Measurements from ENCODE around the gene DMKN. TPM values are rescaled to one million over a fixed set of nuclear protein-coding genes. Genes with fewer than 3 reads are reported as not detected.
A peak's percentile ranks its signal among the peaks of the same experiment; 100 is the strongest.

DMKN gene, protein sequence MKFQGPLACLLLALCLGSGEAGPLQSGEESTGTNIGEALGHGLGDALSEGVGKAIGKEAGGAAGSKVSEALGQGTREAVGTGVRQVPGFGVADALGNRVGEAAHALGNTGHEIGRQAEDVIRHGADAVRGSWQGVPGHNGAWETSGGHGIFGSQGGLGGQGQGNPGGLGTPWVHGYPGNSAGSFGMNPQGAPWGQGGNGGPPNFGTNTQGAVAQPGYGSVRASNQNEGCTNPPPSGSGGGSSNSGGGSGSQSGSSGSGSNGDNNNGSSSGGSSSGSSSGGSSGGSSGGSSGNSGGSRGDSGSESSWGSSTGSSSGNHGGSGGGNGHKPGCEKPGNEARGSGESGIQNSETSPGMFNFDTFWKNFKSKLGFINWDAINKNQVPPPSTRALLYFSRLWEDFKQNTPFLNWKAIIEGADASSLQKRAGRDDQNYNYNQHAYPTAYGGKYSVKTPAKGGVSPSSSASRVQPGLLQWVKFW
- 25.7 TPM for total RNA-seq

DNA sequence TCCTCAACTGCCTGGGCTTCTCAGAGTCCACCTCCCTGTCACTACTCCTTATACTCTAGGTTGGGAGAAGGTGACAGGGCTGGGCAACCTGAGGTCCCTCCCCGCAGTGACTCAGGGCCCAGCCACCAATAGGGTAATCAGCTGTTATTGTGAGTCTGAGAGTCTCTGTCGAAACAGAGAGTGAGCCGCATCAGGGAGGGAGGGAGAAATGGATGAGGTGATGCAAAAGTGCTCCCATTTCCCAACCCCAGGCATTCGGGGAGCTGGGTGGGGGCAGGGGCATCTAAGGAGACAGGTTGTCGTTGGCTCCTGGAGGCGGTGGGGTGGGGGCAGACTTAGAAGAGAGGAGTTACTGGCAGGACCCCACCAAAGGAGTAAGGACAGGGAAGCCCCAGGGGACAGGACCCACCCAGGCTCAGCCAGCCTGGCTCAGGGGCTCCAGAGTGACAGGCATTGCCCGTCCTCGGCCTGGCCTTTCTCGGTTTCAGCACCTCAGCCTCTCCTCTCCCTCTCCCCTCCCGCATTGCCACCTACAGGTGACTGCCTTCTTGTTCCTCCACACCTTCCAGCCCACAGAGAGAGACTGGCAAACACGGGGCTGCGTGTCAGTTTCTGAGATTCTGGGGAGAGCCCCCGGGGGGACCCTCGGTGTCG is at the start of gene DMKN:
TSS of gene DMKN (minus strand) at position 22 of the 654 bp plus-strand sequence. CDS start 174 bp downstream, outside the sequence.
- DNase-seq: no peak

DNA sequence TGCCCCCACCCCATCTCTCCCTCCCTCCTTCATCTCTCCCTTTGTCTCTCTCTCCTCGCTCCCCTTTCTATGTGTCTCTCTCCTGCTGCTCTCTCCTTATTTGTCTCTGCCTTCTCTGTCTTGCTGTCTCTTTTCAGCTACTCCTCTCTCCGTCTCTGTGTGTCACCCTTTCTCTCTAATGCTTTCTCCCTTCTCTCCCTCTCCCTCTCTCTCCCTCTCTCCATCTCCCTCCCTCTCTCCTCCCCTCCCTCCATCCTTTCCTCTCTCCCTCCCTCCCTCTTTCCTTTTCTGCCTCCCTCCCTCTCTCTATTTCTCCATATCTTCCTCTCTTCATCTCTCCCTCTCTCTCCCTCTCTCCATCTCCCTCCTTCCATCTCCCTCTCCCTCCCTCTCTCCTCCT is 49.3 kb upstream of the DMKN start:
- no peak for DNase-seq

DNA sequence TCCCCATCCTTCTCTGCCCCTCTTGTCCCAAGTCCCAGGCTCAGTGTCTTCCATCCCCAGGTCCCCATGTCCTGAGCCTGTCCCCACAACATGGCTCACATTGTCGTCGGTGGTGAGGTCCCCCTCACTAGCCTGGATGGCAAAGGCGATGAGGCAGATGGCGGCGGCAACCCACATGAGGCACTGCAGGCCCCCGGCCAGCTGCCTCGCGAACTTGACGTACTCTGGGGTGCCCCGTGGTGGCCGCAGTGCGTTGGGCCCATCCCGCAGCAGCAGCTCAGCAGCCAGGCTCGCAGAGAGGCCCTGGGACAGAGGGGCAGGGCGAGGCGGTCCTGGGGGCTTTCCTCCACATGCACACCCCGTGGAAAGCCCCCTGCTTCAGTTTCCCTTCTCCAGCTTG is 48.9 kb upstream of the DMKN start:
- DNase-seq: no peak

DNA sequence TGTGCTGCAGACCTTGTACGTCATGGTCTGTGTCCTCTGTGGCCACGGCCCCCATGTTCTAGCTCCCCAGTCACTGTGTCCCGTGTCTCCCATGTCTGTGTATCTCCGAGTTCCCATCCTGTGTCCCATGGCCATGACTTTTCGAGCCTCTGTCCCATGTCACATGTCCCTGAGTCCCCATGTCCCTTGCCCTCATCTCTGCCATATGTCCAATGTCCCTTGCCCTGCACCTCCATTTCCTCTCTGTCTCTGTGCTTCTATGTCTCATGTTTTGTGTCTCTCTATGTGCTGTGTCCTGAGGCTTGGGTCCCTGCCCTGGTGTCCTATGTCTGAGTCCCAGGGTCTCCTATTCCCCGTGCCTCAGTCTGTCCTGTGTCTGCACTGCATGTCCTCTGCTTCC is 48.0 kb upstream of the DMKN start:
- no peak for DNase-seq

DNA sequence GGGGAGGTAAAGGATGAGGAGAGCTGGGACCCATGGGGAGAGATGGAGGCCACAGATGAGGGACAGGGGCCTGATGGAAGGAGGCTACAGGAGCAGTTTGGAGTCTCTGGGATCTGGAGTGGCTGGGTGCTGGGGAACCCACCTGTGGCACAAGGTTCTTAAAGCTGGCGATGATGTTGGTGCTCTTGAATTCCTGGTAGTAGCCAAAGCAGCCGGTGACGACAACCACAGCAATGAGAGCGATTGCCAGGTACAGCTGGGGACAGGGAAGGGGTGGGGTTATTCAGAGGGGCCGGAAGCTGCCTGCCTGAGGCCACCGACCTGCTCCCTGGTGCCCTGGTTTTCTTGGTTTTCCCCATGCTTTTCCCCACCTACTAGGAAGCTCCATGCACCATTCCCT is 47.2 kb upstream of the DMKN start:
- DNase-seq: no peak

DNA sequence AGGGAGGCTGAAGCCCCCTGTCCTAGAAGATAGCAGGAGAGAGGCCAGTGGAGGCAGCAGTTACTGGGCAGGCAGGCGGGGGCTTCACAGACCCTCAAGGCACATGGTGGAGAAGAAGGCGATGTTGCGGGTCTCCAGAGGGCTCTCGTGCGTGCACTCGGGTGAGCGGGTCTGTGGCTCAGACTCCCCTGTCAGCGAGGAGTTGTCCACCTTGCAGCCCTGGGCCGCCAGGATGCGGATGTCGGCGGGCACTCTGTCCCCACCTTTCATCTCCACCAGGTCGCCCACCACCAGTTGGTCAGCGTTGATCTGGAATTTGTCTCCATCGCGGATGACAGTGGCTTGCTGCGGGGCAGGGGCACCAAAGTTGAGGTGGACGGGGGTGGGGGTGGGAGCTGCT is 46.8 kb upstream of the DMKN start:
- DNase-seq: no peak

DNA sequence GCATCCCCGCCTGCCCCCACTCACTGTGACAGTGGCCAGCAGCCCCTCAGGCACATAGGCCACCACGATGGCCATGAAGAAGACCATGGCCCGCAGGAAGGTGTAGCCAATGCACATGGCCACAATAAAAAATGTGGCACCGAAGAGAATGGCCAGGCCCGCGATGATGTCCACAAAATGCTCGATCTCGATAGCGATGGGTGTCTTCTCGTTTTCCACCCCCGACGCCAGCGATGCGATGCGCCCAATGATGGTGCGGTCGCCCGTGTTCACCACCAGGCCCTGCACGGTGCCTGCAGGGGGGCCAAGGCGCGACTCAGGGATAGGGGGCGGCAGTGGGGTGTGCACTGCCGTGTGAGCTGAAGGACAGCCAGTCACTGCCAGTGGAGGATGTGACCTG is 46.3 kb upstream of the DMKN start:
- DNase-seq: no peak

DNA sequence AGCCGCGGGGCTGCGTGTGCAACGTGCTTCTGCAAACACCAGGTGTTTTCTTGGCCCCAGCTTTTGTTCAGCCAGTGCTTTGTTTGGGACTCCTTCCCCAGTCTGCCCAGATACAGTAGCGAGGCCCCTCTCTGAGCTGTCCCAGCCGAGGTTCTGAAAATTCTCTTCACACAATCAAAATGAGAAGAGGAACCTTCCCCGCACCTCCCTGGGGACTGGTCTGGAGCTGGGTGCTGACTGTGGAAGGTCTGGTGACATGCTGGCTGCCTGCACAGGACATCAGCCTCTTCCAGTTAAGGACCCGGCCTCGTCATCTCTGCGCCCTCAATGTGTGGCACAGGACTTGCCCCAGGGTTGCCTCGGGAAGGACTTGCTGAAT is 45.8 kb upstream of the DMKN start:
- no peak for DNase-seq

DNA sequence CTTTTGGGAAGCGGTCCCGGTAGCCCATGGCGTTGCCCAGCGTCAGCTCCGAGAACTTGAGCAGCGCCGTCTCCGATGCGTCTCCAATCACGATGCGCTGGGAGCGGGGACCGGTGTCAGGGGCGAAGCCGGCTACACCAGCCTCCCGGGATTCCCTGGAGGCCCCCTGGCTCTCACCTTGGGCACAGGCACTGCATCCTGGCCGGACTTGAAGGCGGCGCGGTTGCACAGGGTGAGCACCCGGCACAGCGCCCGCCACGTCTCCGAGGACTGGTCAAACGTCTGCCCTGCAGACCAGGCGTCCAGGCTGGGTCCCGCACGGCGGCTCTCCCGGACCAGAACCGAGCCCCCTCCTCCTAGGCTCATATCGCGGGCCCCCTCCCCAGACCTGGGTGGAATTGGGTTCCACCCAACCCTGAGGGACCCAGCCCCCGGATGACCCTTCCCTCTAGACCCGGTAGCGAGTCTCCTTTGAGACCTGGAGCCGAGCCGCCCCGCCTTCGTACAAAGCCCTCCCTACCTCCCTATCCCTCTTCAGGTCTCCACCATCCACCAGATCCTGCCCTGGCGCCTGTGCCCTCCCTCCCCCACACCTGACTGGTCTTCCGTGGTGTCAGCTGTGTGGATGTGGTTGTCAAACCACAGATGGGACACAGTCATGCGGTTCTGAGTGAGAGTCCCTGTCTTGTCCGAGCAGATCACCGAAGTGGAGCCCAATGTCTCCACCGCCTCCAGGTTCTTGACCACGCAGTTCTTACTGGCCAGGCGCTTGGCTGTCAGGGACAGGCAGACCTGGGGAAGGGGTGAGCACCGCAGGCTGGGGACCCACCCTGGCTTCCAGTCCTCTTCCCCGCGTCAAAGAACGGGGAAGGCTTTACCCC is 45.2 kb upstream of the DMKN start:
- no peak for DNase-seq

DNA sequence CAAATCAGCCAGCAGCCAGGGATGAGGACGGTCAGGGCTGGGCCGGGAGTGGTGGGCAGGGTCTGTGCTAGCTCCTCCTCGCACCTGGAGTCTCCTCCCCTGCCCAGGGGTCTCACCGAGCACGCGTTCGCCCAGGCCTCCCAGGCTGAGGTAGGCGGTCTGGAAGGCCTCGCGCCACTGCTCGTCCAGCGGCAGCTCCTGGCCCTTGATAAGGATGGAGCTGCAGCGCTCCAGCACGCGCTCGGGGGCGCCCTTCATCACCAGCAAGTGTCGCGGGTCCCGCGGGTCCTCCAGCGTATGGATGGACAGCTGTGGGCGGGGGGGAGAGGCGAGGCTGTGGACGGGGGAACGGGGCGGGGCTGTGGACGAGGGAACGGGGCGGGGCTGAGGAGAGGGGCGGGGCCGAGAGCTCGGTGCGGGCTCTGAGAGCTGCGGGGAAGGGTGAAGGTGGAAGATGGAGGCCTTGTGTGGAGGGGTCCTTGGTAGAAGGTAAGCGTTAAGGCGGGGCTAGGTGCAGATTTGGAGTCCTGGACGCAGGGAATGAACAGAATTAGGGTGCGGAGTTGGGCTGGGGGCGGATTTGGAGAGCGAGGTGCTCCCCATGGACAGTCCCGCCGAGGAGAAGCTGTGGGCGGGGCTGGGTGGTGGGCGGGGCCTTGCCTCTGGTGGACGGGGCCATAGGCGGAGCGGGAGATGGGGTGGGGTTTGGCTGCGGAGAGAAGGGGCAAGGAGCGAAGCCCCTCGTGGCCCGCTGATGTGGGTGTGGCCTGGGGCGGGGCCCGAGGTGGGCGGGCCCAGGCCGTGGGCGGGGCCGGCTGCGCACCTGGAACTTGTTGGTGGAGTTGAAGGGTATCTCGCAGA is 44.3 kb upstream of the DMKN start:
- peak; percentile 70 for DNase-seq

DNA sequence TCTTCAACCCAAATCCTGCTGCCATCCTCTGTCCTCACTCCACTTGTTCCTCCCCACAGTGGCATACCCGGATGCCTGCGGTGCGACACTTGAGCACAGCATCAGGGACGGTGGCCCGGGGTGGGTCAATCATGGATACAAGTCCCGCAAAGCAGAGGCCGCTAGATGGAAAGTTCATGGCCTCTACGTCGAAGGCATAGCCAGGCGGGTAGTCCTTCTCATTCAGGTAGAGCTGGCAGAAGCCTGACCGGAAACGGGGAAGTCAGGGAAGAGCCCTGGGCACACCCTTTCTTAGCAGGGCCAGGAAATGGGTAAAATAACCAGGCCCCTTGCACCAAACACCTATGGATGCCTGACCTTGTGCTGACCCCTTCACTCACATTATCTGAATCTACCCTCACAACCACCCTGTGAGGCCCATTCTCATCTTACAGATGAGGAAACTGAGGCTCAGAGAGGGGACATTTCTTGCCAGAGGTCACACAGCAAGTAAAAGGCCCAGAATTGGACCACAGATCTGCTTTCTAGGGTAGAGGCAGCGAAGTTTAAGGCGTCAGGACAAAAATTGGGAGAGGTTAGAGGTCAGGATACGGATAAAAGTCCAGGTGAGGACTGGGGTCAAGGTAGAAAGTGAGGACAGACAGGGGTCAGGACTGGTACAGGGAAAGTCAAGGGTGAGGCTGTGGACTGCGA is 43.5 kb upstream of the DMKN start:
- no peak for DNase-seq

DNA sequence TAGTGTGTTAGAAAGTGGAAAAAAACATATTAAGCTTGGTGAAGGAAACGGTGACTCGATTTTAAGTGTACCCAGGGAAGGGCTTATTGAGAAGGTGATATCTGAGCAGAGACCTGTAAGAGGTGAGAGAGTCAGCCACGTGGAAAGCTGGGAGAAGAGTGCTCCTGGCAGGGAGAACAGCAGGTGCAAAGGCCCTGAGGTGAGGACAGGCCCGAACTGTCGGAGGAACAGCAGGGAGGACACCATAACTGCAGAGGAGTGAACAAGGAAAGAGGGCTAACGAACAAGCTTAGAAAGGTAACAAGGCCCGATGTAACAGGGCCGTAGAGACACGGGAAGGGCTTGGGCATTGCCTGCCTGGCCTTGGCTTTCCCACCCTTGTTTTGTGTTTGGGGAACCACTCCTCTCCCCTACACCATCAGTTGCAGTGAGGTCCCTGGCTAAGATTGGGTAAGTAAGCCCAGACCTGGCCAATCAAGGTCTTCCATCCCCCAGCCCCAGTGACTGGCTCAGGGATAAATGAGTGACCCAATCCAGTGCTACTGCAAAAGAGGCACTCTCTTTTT is 42.7 kb upstream of the DMKN start:
- DNase-seq: no peak

DNA sequence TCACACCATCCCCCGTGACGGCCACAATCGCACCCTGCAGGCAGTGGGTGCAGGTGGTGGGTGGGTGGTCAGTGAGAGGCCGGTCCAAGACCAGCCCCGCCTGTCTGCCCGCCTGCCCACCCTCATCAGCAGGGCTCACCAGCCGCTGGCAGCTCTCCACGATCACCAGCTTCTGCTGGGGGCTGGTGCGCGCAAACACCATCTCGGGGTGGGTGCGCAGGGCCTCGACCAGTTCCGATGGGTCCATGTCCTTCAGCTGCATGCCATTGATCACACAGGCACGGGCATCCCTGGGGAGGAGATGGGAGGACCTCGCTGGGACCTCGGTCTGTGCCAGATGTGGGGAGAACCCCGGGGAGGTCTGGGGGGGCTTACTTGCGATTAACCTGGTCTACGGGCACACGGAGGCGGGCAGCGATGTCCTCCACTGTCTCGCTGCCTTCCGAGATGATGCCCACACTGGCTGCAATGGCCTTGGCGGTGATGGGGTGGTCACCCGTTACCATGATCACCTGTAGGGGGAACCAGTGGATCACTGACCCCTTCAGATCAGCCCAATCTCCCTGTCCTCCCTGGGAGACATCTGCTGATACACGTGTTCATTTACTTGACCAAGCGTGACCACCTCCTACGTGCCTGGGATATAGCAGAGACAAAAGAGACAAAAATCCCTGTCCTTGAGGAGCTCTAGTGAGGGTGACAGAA is 42.0 kb upstream of the DMKN start:
- no peak for DNase-seq

DNA sequence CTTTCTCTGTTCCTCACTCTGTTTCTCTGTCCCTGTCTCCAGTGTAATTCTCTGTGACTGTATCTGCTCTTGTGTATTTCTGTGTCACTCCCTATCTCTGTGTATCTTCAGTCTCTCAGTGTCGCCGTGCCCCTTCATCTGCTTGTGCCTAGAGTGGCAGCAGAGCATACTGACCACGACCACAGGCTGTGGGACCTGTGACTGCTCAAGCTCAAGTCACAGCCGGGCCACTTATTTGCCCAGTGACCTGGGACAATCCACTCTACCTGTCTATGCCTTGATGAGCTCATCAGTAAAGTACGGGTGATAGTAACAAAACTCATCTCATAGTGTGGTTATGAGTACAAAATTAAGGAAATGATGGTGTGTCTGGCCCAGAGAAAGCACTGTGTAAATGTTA is 40.6 kb upstream of the DMKN start:
- no peak for DNase-seq

DNA sequence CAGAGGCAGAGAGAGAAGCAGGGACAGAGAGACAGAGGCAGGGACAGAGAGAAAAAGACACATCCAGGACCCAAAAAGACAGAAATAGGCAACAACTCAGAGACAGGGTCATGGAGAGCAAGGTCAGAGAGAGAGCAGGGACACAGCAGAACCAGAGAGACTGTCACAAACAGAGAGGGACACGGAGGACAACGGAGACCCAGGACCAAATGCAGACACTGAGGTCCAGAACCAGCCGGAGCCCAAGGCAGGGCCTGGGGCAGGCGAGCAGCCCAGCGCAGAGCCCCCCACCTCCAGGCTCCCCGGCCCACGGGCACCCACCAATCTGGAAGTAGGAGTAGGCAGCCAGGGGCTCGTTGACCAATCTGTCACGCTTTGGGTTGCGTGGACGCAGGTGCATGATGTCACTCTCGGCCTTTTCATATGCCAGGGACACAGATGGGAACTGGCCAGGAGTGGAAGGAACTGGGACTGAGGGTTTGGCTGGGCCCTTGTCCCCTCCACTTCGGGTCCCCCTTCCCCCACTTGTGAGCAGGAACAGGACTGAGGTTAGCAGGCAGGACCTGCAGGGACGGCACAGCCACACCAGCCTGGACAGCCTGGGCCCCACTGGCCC is 40.0 kb upstream of the DMKN start:
- DNase-seq: no peak

DNA sequence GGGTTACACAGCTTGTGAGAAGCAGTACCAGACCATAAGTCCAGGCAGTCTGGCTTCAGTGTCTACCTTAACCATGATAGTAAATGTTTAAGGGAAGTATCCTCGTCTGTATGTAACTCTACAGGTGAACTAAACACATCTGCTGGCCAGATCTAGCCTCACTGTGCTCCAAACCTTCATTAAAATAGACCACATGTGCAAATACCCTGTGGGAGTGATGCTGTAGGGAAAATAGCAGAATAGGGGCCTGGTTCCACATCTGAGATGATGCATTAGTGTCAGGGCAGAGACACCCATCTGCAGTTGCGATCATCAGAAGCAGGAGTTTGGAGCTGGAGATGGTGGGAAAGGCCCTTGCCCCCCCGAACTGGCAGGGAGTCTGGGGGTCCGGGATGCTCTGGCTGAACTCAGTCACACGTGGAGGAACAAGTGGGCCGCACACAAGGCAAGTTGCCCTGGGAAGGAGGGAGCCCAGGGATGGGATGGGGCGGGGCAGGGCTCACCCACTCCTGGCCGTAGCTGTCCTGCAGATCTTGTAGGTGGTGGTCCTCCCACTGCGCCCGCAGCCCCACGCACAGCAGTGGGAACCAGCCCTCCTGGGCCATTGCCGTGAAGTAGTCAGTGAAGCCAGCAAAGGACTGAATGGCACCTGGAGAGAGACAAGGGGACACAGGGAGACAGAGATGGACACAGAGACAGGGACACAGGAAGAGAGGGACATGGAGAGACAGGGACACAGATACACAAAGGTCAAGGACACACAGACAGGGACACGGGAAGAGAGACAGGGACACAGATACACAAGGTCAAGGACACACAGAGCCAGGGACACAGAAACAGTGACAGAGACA is 39.3 kb upstream of the DMKN start:
- no peak for DNase-seq

DNA sequence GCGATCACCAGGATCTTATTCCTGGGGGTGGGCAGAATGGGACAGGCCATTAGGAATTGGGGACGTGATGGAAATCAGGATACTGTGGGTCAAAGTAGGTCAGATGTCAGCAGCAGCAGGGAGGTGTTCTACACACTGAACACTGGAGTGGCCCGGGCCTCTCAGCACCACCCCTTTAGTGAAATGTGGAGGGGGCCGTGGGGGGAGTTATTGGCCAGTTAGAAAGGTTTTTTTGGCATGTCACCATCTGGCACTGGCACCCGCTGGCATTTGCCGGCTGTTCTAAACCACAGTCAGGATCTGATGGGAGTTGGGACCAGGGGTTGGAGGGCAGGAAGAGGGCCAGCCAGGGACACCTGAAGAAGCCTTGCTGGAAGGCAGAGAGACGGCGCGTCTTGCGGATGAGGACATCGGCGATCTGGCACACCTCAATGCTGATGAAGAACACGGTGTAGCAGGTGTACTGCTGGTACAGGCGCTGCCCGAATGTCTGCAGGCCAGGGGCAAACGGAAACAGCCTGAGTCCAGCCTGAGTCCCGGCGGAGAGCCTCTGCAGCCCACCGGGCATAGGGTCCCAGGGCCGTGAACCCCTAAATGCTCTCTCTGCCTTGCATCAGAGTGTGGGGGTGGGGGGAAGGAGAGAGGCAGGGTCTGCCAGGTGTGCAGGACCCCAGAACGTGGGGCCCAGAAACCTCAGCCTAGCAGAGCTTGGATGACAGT is 37.8 kb upstream of the DMKN start:
- DNase-seq: no peak

DNA sequence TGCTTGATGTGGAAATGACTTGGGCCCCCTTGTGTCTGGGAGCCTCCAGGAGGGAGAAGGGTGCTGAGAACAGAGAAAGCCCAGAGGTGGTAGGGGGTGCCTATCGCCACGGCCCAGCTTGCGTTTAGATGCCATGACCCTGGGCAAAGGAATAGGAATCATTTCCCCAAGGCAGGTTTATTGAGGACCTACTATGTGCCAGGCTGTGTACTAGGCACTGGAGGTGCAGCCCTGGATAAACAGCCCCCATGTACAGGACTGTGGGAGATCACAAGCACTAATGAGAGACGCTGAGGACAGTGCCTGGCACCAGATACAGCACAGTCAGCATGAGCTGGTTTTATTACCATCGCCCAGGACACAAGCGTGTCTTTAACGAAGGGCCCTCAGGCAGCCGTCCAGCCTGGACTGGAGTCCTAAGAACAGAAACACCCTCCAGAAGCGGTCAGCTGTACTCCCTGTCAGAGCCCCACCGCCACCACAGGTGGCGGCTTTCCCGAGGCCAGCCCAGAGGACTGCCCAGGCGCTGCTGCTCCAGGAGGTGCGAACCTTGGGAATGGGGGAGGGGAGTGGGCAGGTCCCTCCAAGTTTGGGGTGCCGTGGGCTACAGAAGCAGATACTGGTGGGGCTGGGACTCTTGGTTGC is 36.6 kb upstream of the DMKN start:
- no peak for DNase-seq

Data from tongue (tissue), 2 donors.